Brain pericyte (primary cell): ENCODE data around the gene NREP.

Source experiments
- DNase-seq: peaks from one replicate; pipeline ENCODE4 v3.0.0-alpha.2; 2012; ENCODE audit warnings: low read depth, low spot score

Gene NREP

GRCh38 chr5:111697881-111698757 is 58.9 kb downstream of the NREP start:
- no peak for DNase-seq

GRCh38 chr5:111697215-111697614 is 59.8 kb downstream of the NREP start:
- no peak for DNase-seq

- no peak for DNase-seq
Measured at GRCh38 chr5:111695991-111696390, 61.0 kb downstream of the NREP start.

GRCh38 chr5:111694133-111694532 is 62.9 kb downstream of the NREP start:
- DNase-seq = no peak

- DNase-seq = no peak
Measured at GRCh38 chr5:111691914-111692313, 65.1 kb downstream of the NREP start.

- no peak for DNase-seq
Measured at GRCh38 chr5:111691508-111691907, 65.5 kb downstream of the NREP start.

- no peak for DNase-seq
Measured at GRCh38 chr5:111689357-111689935, 67.5 kb downstream of the NREP start.

GRCh38 chr5:111685969-111686368 is 71.0 kb downstream of the NREP start:
- no peak for DNase-seq

GRCh38 chr5:111682641-111683040 is 74.4 kb downstream of the NREP start:
- no peak for DNase-seq

- DNase-seq = no peak
Measured at GRCh38 chr5:111682121-111682520, 74.9 kb downstream of the NREP start.

GRCh38 chr5:111681414-111682120 is 75.4 kb downstream of the NREP start:
- DNase-seq = peak; percentile 17

- DNase-seq = peak; percentile 96
Measured at GRCh38 chr5:111680737-111681413, 76.1 kb downstream of the NREP start.

- no peak for DNase-seq
Measured at GRCh38 chr5:111679611-111680010, 77.4 kb downstream of the NREP start.
